ENCODE results near the gene ATP10D.
"Not testable (repeated sequence)": the region's sequence is repeated elsewhere in the genome, so short reads cannot be mapped to it uniquely, and the experiment has no call there.

The ATP10D gene

DNA sequence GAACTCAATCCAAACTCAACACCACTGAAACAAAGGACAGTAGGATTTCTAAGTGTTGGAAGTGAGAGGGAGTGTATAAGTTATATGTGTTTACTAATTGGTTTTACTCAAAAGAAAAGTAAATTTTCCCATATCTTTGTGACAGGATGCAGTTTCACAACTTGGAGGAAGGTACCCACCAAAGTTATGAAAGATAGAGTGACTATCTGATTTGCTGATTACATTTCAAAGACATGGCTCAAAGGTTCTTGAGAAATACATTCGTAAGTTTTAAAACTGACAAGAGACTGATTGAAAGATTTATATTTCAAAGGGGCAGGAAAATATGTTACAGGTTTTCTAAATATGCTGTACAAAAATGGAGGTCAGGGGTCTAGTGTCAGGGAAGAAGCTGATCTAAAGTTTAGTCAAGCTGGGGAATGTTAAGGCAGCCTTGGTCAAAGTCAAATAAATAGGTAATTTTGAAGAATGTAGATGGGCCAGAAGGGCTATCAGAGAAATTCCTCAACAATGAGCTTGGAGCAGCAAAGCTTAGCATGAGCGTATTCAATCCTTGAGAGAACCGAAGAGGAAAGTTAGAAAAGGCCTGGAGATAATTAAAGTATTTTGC is 11.8 kb upstream of the ATP10D start:
- Mint-ChIP-seq H3K4me1 (no peaks in the 10 kb centered on the region), H3K9me3 (no peaks in the 10 kb centered on the region), H3K27me3 (peaks cover 22% of the 10 kb centered on the region), H3K27ac (ENCODE audit: low read depth) (no peak overlapping the region), H3K4me3 (no peak overlapping the region), H3K36me3 (ENCODE audit: insufficient read depth) (peaks cover 2% of the 10 kb centered on the region)
- ATAC-seq (replicated peaks; ENCODE audit: extremely low read depth, poor library complexity, severe bottlenecking) (no peak), DNase-seq (ENCODE audit: low spot score in 2 of 2) (no peak)

DNA sequence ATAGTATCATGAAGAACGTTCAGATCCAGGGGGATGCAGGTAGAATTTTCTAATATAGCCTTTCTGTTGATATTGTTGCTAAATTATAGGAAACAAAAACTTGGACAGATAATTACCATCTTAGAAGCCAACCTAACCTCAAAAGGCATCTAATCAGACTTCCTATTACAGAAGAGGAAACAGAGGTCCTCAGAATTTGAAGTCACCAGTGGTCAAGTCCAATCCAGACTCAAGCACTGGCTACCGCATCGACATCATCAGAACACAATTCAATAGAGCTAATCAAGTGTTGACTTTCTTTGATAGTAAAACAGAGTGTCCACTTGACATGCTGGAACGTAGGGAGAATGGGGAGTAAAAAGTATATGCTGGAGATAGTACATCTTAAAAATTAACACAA is 10.3 kb upstream of the ATP10D start:
- no peak overlapping the region for H3K27ac Mint-ChIP-seq (ENCODE audit: low read depth)
- no peak for DNase-seq (ENCODE audit: low spot score in 2 of 2)
- ATAC-seq (replicated peaks; ENCODE audit: extremely low read depth, poor library complexity, severe bottlenecking) = no peak
- H3K4me1 Mint-ChIP-seq = no peaks in the 10 kb centered on the region
- peaks cover 2% of the 10 kb centered on the region for H3K36me3 Mint-ChIP-seq (ENCODE audit: insufficient read depth)
- no peaks in the 10 kb centered on the region for H3K9me3 Mint-ChIP-seq
- peaks cover 11% of the 10 kb centered on the region for H3K27me3 Mint-ChIP-seq
- H3K4me3 Mint-ChIP-seq = no peak overlapping the region

DNA sequence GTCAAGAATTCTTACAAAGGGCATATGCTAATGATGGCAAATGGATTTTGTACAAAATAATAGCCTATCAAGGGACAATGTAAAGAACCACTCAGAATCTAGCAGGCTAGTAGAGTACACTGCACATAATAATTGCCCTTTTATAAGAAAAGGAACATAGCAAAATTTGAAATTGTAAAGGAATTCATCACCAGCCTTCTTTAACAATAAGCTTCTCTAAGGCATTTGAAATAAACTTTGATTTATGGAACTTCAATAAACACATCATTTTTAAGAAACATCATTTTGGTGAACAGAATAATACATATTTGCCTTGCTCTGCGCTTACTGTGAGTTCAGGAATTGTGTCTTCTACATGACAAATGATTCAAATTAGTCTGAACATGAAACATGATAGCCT is 9.7 kb upstream of the ATP10D start:
- H3K27me3 Mint-ChIP-seq = peaks cover 11% of the 10 kb centered on the region
- no peak overlapping the region for H3K4me3 Mint-ChIP-seq
- no peaks in the 10 kb centered on the region for H3K4me1 Mint-ChIP-seq
- DNase-seq (ENCODE audit: low spot score in 2 of 2) = no peak
- H3K27ac Mint-ChIP-seq (ENCODE audit: low read depth) = no peak overlapping the region
- H3K9me3 Mint-ChIP-seq = no peaks in the 10 kb centered on the region
- H3K36me3 Mint-ChIP-seq (ENCODE audit: insufficient read depth) = peaks cover 2% of the 10 kb centered on the region
- ATAC-seq (replicated peaks; ENCODE audit: extremely low read depth, poor library complexity, severe bottlenecking) = no peak

DNA sequence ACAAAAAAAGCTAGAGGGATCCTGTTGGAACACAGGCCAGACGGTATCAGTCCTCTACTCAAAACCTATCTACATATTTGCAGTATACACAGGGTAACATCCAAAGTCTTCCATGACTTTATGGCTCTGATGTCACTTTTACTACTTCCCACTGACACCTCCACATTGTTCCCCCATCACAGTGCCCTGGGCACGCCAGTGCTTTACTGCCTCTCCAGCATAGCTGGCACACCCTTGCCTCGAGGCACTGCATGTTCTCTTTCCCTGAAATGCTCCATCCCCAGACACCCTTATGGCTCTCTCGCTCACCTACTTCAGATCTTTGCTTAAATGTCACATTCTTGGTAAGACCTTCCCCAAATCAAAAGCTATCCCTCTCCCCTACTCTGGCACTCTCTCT is 6.3 kb upstream of the ATP10D start:
- Mint-ChIP-seq H3K4me3 (no peak overlapping the region), H3K36me3 (ENCODE audit: insufficient read depth) (no peaks in the 10 kb centered on the region), H3K4me1 (peaks cover 6% of the 10 kb centered on the region), H3K27me3 (no peaks in the 10 kb centered on the region), H3K9me3 (no peaks in the 10 kb centered on the region), H3K27ac (ENCODE audit: low read depth) (no peak overlapping the region)
- DNase-seq (ENCODE audit: low spot score in 2 of 2) (no peak), ATAC-seq (replicated peaks; ENCODE audit: extremely low read depth, poor library complexity, severe bottlenecking) (no peak)

DNA sequence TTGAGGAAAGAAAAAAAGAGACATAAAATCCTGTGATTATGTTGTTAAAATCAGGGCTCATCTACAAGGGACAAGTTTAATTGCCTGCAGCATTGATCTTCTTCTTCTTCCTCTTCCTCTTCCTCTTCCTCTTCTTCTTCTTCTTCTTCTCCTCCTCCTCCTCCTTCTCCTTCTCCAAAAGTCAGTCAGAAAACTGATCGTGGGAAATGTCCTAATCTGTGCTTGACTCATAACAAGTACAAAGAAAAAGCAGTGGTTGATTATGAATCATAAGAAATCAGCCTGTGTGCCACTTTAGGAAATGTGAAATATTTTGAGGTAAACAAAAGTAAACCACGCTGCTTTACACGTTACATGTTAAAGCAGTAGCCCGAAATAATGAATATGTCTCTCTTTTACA is 2.7 kb upstream of the ATP10D start:
- Mint-ChIP-seq H3K9me3 (no peaks in the 10 kb centered on the region), H3K27me3 (no peaks in the 10 kb centered on the region), H3K36me3 (ENCODE audit: insufficient read depth) (peaks cover 9% of the 10 kb centered on the region), H3K4me1 (peaks cover 29% of the 10 kb centered on the region), H3K4me3 (no peak overlapping the region), H3K27ac (ENCODE audit: low read depth) (peak overlapping the region; percentile 78)
- no peak for ATAC-seq (replicated peaks; ENCODE audit: extremely low read depth, poor library complexity, severe bottlenecking)
- DNase-seq (ENCODE audit: low spot score in 2 of 2) = no peak

DNA sequence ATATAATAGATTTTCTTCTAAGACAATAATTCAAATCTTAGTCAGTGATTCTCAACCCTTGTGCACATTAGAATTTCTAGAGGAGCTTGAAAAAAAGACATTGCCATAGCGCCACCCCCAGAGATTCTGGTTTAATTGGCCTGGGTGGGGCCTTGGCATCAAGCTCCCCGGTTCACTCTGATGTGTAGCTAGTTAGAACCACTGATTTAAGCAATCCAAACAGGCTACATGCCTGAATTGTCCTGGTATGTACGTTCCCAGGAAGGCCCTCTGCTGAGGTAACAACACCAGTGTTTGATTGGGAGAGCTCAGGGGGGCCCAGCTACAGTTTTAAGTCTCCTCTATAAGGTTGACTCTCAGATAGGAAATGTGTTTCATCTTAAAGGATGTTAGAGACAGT is 1.3 kb upstream of the ATP10D start:
- Mint-ChIP-seq H3K27ac (ENCODE audit: low read depth) (peak overlapping the region; percentile 91), H3K36me3 (ENCODE audit: insufficient read depth) (peaks cover 9% of the 10 kb centered on the region), H3K9me3 (no peaks in the 10 kb centered on the region), H3K4me1 (peaks cover 29% of the 10 kb centered on the region), H3K27me3 (no peaks in the 10 kb centered on the region), H3K4me3 (peak overlapping the region; percentile 92)
- ATAC-seq (replicated peaks; ENCODE audit: extremely low read depth, poor library complexity, severe bottlenecking) (no peak), DNase-seq (ENCODE audit: low spot score in 2 of 2) (no peak)

DNA sequence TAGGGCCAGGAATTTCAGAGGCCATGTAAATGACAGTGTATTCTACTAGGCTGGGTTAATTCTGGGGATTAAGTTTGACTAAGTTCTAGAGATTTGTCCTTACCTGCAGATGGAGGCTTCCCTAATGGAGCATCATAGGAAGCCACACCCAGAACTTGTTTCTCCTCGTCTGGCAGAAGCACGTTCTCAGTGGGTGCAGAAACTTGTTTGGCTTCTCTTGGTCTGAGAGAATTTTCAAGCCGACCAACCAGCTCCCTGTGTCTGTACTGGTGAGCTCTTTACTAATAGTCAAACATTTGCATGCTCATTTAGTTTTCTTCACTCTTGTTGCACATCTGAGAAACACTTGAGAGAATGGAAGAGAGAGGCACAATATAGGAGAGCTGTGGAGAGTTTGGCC is 907 bp upstream of the ATP10D start:
- H3K4me1 Mint-ChIP-seq = peaks cover 29% of the 10 kb centered on the region
- H3K9me3 Mint-ChIP-seq = no peaks in the 10 kb centered on the region
- ATAC-seq (replicated peaks; ENCODE audit: extremely low read depth, poor library complexity, severe bottlenecking) (no peak), DNase-seq (ENCODE audit: low spot score in 2 of 2) (no peak)
- peak overlapping the region; percentile 91 for H3K27ac Mint-ChIP-seq (ENCODE audit: low read depth)
- H3K4me3 Mint-ChIP-seq = peak overlapping the region; percentile 92
- no peaks in the 10 kb centered on the region for H3K27me3 Mint-ChIP-seq
- H3K36me3 Mint-ChIP-seq (ENCODE audit: insufficient read depth) = peaks cover 9% of the 10 kb centered on the region

DNA sequence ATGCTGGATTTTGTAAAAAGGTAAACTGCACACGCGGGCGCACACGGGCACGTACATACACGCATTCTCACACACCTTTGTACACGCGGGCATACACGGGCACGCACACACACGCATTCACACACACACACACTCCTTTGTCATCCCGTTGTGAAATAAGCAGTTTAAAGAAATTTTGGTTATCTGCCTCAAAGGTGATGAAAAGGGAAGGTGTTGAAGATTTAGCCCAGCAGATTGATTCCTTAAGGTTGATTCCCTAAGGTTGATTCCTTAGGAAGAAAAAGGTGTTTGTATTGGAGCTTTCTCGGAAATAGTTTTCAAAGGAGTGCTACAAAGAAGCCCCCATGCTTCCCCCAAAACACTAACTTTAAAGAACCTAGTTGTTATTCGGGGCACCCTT is 693 bp downstream of the ATP10D start:
- Mint-ChIP-seq H3K27me3 (no peaks in the 10 kb centered on the region), H3K4me1 (peaks cover 35% of the 10 kb centered on the region), H3K27ac (ENCODE audit: low read depth) (peak overlapping the region; percentile 91), H3K9me3 (no peaks in the 10 kb centered on the region), H3K36me3 (ENCODE audit: insufficient read depth) (peaks cover 9% of the 10 kb centered on the region), H3K4me3 (peak overlapping the region; percentile 92)
- peak; percentile 6 for ATAC-seq (replicated peaks; ENCODE audit: extremely low read depth, poor library complexity, severe bottlenecking)
- no peak for DNase-seq (ENCODE audit: low spot score in 2 of 2)

DNA sequence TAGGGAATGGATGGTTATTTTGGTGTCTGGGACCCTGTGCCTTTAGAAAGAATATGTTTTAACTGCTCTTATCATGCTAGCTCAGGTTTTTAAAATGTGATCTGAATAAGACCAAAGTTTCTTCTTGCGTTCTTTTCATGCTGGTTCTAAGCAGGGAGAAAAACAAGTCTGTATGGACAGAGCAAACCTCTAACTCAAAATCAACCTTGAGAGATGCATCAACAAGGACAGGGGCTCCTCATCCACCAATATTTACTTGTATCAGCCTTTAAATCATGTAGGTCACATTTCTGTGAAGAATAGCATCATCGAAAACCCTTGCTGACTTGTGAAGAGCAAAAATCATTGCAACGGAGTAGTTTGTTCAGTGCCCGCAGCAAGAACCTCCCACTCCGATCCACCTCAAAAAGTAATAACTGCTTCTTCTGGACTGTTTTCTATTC is 1.2 kb downstream of the ATP10D start:
- Mint-ChIP-seq H3K27me3 (no peaks in the 10 kb centered on the region), H3K27ac (ENCODE audit: low read depth) (peak overlapping the region; percentile 91), H3K9me3 (no peaks in the 10 kb centered on the region), H3K36me3 (ENCODE audit: insufficient read depth) (peaks cover 9% of the 10 kb centered on the region), H3K4me1 (peaks cover 40% of the 10 kb centered on the region), H3K4me3 (peak overlapping the region; percentile 92)
- ATAC-seq (replicated peaks; ENCODE audit: extremely low read depth, poor library complexity, severe bottlenecking) (no peak), DNase-seq (ENCODE audit: low spot score in 2 of 2) (no peak)

DNA sequence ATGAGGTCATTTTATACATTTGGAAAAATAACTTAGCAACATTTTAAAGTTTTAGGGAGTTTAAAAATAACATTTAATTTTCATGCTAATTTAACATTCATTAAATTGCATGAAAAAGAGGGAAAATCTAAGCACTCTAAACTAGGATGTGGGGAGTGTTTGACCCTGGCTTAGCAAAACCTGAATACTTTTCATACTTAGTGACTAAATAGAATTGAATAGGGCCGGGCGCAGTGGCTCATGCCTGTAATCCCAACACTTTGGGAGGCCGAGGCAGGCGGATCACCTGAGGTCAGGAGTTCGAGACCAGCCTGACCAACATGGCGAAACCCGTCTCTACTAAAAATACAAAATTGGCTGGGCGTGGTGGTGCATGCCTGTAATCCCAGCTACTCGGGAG is 1.7 kb downstream of the ATP10D start:
- Mint-ChIP-seq H3K4me3 (peak overlapping the region; percentile 92), H3K36me3 (ENCODE audit: insufficient read depth) (peaks cover 11% of the 10 kb centered on the region), H3K4me1 (peaks cover 45% of the 10 kb centered on the region)
- DNase-seq (ENCODE audit: low spot score in 2 of 2); H3K27me3 Mint-ChIP-seq; H3K9me3 Mint-ChIP-seq; ATAC-seq (replicated peaks; ENCODE audit: extremely low read depth, poor library complexity, severe bottlenecking); H3K27ac Mint-ChIP-seq (ENCODE audit: low read depth): not testable (repeated sequence)

DNA sequence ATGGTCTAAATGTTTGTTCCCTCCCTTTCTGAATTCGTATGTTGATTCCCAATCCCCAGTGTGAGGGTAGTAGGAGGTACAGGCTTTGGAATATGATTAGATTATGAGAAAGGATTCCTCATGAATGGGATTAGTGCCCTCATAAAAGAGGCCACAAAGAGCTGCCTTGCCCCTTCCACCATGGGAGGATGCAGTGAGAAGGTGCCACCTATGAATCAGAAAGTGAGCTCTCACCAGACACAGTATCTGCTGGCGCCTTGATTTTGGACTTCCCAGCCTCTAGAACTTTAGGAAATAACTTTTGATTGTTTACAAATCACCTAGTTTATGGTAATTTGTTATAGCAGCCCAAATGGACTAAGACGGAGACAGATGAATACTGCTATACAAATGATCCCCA is 3.6 kb downstream of the ATP10D start:
- no peak overlapping the region for H3K4me3 Mint-ChIP-seq
- no peak overlapping the region for H3K27ac Mint-ChIP-seq (ENCODE audit: low read depth)
- no peaks in the 10 kb centered on the region for H3K9me3 Mint-ChIP-seq
- H3K27me3 Mint-ChIP-seq = no peaks in the 10 kb centered on the region
- H3K36me3 Mint-ChIP-seq (ENCODE audit: insufficient read depth) = peaks cover 12% of the 10 kb centered on the region
- ATAC-seq (replicated peaks; ENCODE audit: extremely low read depth, poor library complexity, severe bottlenecking) (no peak), DNase-seq (ENCODE audit: low spot score in 2 of 2) (no peak)
- H3K4me1 Mint-ChIP-seq = peaks cover 41% of the 10 kb centered on the region

DNA sequence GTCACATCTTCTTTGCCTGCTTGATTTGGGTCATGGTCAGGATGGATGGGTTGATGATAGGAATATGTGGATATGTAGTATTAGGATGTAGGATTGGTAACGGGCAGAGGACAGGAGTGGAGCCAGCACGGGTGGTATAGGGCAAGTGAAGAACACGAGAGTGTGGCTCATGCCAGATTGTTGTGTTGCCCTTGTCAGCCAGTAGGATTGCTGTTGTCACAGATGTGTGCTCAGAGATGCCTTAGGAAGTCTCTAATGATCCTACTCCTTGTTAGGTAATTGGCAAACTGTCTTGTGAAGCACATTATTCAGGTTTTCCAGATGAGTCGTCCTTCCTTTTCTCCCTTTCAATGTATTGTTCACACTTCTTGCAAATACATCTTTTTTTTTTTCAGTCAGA is 5.5 kb downstream of the ATP10D start:
- DNase-seq (ENCODE audit: low spot score in 2 of 2) = no peak
- no peak overlapping the region for H3K27ac Mint-ChIP-seq (ENCODE audit: low read depth)
- peaks cover 26% of the 10 kb centered on the region for H3K4me1 Mint-ChIP-seq

DNA sequence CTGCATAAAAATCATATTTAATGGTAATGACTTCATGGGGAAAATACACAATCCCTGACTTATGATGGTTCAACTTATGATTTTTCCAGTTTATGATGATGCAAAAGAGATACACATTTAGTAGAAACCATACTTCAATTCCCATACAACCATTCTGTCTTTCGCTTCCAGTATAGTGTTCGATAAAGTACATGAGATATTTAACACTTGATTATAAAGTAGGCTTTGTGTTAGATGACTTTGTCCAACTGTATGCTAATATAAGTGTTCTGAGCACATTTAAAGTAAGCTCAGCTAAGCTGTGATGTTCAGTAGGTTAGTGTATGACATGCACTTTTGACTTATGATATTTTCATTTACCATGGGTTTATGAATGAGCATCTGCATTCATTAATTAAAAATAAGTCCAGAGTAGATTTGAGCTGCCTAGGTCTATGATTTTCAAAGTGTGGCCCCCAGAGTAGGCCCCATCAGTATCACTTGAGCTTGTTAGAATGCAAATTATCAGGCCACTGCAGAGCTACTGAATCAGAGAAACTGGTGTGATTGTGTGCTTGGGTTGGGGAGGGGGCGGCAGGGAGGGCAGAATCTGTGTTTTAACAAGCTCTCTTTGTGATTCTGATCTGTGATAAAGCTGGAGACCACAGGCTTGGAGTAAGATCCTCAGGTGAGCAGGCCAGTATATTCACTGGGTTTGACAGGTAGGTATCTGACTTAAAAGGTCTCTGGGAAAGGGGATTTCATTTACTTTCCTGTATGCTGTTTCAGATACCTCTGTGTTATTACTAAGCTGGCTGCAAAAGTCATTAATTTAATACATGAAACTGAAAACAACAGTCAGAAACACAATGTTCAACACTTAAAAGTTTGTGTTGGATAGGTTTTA is 8.4 kb downstream of the ATP10D start:
- peaks cover 22% of the 10 kb centered on the region for H3K4me1 Mint-ChIP-seq
- DNase-seq (ENCODE audit: low spot score in 2 of 2) = no peak
- H3K27me3 Mint-ChIP-seq = no peaks in the 10 kb centered on the region
- no peaks in the 10 kb centered on the region for H3K9me3 Mint-ChIP-seq
- H3K36me3 Mint-ChIP-seq (ENCODE audit: insufficient read depth) = peaks cover 3% of the 10 kb centered on the region
- no peak overlapping the region for H3K4me3 Mint-ChIP-seq
- no peak overlapping the region for H3K27ac Mint-ChIP-seq (ENCODE audit: low read depth)
- no peak for ATAC-seq (replicated peaks; ENCODE audit: extremely low read depth, poor library complexity, severe bottlenecking)

More for the DNA sequence above, 5.5 kb downstream of the ATP10D start:
- peaks cover 6% of the 10 kb centered on the region for H3K36me3 Mint-ChIP-seq (ENCODE audit: insufficient read depth)
- no peaks in the 10 kb centered on the region for H3K27me3 Mint-ChIP-seq
- H3K9me3 Mint-ChIP-seq = no peaks in the 10 kb centered on the region
- no peak overlapping the region for H3K4me3 Mint-ChIP-seq
- peak; percentile 55 for ATAC-seq (replicated peaks; ENCODE audit: extremely low read depth, poor library complexity, severe bottlenecking)

Measured in central memory CD8-positive, alpha-beta T cell (primary cell).